Spinal cord (tissue), 10 donors: ENCODE measurements around the gene LACTBL1. TPM values are rescaled to one million over a fixed set of nuclear protein-coding genes. Genes with fewer than 3 reads are reported as not detected.

Experiments used
- DNase-seq, 6 donors: peaks; one replicate each; pipeline versions ENCODE4 v3.0.0 to v3.0.0-alpha.2; 2013 to 2015; ENCODE audit warnings: low spot score in 6 of 6, low read depth in 4 of 6
- H3K27ac ChIP-seq: one replicate; pipeline ENCODE4 v1.5.1; 2013; ENCODE audit warnings: low read depth, low read length, control low read depth
- H3K27me3 ChIP-seq: one replicate; pipeline ENCODE4 v1.6.1; 2013; ENCODE audit warnings: low read length; ENCODE audit not compliant: control insufficient read depth, insufficient read depth
- H3K36me3 ChIP-seq: one replicate; pipeline ENCODE4 v1.6.1; 2013; ENCODE audit warnings: low read length; ENCODE audit not compliant: control insufficient read depth, insufficient read depth
- H3K4me1 ChIP-seq: one replicate; pipeline ENCODE4 v1.6.1; 2013; ENCODE audit warnings: low read length; ENCODE audit not compliant: control insufficient read depth, insufficient read depth
- H3K4me3 ChIP-seq: one replicate; pipeline ENCODE4 v1.5.1; 2013; ENCODE audit warnings: low read depth, low read length, control low read depth
- H3K9me3 ChIP-seq: one replicate; pipeline ENCODE4 v1.6.1; 2013; ENCODE audit warnings: low read length; ENCODE audit not compliant: control insufficient read depth, insufficient read depth
- WGBS: methylation state at CpG from one replicate; pipeline ENCODE4 v1.1.5; 2013; ENCODE audit warnings: missing lambda C conversion rate; ENCODE audit not compliant: insufficient coverage; 5-methylcytosine and 5-hydroxymethylcytosine counted together
- polyA plus RNA-seq, 2 donors: library from polyadenylated mRNA; unstranded; fragments of 120-200 nt; gene quantifications; one replicate each; pipeline ENCODE4 v1.2.1, GENCODE V29; 2013; ENCODE audit not compliant: insufficient read length in 2 of 2
- total RNA-seq, 2 donors: library from RNA; depleted of rRNA in 1 of 2; stranded (reverse); fragments of 120-200 nt in 1 of 2; fragments of >200 nt in 1 of 2; gene quantifications; one replicate each; pipeline versions ENCODE4 v1.2.3 to v1.2.4, GENCODE V29; 2013 to 2014
- donor health status: healthy.

LACTBL1 gene
- total and polyA plus RNA-seq, 4 donors, result not detected

GRCh38 chr1:22910286-22910685 lies 62.4 kb downstream of the LACTBL1 start:
- Histone ChIP-seq H3K36me3 (peaks cover 88% of the 10 kb centered on the region), H3K4me3 (no peak overlapping the region), H3K9me3 (no peaks in the 10 kb centered on the region), H3K27me3 (no peaks in the 10 kb centered on the region), H3K4me1 (peaks cover 21% of the 10 kb centered on the region), H3K27ac (no peak overlapping the region)
- 91% methylated on average over 10 of the region's 13 CpGs for WGBS
- DNase-seq, result no peak

- DNase-seq, result no peak
- no peak overlapping the region for H3K4me3 ChIP-seq
- H3K36me3 ChIP-seq, result peaks cover 82% of the 10 kb centered on the region
- H3K27me3 ChIP-seq, result no peaks in the 10 kb centered on the region
- peaks cover 11% of the 10 kb centered on the region for H3K4me1 ChIP-seq
- no peaks in the 10 kb centered on the region for H3K9me3 ChIP-seq
- H3K27ac ChIP-seq, result no peak overlapping the region
- 94% methylated on average over 9 of the region's 11 CpGs for WGBS
Measured at GRCh38 chr1:22908880-22909426, 63.7 kb downstream of the LACTBL1 start.

- 86% methylated on average over 3 of the region's 3 CpGs for WGBS
- H3K27me3 ChIP-seq, result no peaks in the 10 kb centered on the region
- H3K4me3 ChIP-seq, result no peak overlapping the region
- peaks cover 68% of the 10 kb centered on the region for H3K36me3 ChIP-seq
- H3K4me1 ChIP-seq, result no peaks in the 10 kb centered on the region
- H3K27ac ChIP-seq, result no peak overlapping the region
- H3K9me3 ChIP-seq, result no peaks in the 10 kb centered on the region
- no peak for DNase-seq
Measured at GRCh38 chr1:22907528-22907927, 65.1 kb downstream of the LACTBL1 start.

DNA sequence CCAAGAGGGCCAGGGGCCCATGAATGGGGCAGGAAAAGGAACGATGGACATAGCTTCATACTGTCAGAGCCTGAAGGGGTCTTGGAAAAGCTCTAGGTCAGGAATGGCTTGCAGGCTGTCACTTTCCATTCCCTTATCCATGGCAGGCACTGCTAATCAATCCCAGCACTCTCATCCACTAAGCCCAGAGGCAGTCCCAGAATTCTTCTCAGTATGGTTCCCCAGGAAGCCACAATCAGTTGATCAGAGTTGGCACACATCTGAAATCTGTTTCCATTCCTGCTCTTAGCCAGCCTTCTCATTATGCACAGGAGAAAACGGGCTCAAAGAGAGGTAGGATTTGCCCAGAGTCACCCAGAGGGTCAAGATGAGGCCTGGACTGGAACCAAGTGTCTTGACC lies 65.7 kb downstream of the LACTBL1 start:
- Histone ChIP-seq H3K4me1 (no peaks in the 10 kb centered on the region), H3K36me3 (peaks cover 63% of the 10 kb centered on the region), H3K9me3 (no peaks in the 10 kb centered on the region), H3K27ac (no peak overlapping the region), H3K4me3 (no peak overlapping the region), H3K27me3 (no peaks in the 10 kb centered on the region)
- no CpG with 5 or more reads among the region's 2 CpGs for WGBS
- no peak for DNase-seq

- Histone ChIP-seq H3K9me3 (no peaks in the 10 kb centered on the region), H3K27ac (no peak overlapping the region), H3K4me1 (no peaks in the 10 kb centered on the region), H3K4me3 (no peak overlapping the region), H3K36me3 (peaks cover 29% of the 10 kb centered on the region), H3K27me3 (no peaks in the 10 kb centered on the region)
- DNase-seq, result no peak
- WGBS, result 78% methylated on average over 3 of the region's 3 CpGs
Measured at GRCh38 chr1:22903113-22903512, 69.6 kb downstream of the LACTBL1 start.

Other genes starting within 250 kb of the LACTBL1 start
- not detected for gene TEX46, start 43.0 kb upstream of the LACTBL1 start, total RNA-seq
- gene TEX46, start 43.0 kb upstream of the LACTBL1 start, polyA plus RNA-seq, result under 1 TPM in 1 of 2 donors, not detected in 1; 0.33 TPM
- gene KDM1A, start 46.6 kb upstream of the LACTBL1 start, total RNA-seq, result 100 to 1,000 TPM; 107 to 129 TPM
- gene KDM1A, start 46.6 kb upstream of the LACTBL1 start, polyA plus RNA-seq, result 100 to 1,000 TPM; 120 to 127 TPM
- gene LUZP1, start 196.0 kb upstream of the LACTBL1 start, total RNA-seq, result 10 to 100 TPM; 24.3 to 25.4 TPM
- 10 to 100 TPM; 17.6 to 19.2 TPM for gene LUZP1, start 196.0 kb upstream of the LACTBL1 start, polyA plus RNA-seq
- gene HTR1D, start 244.6 kb upstream of the LACTBL1 start, total RNA-seq, result 1 to 10 TPM in 1 of 2 donors, under 1 TPM in 1; 0.66 to 2.4 TPM
- 1 to 10 TPM; 5.1 to 6.5 TPM for gene HTR1D, start 244.6 kb upstream of the LACTBL1 start, polyA plus RNA-seq